B cell (primary cell): ENCODE results near the gene H2BW1. TPM values are rescaled to one million over a fixed set of nuclear protein-coding genes. Genes with fewer than 3 reads are reported as not detected.

Experiments
- polyA plus RNA-seq: library from polyadenylated mRNA; depleted of rRNA; stranded (reverse); fragments of >200 nt; gene quantifications from 2 replicates; pipeline ENCODE4 v1.2.3, GENCODE V29; 2012
- total RNA-seq, 2 donors: library from RNA; stranded (reverse); fragments of 120-200 nt in 1 of 2; gene quantifications; 1 replicate in 1 of 2; 2 replicates in 1 of 2; pipeline versions ENCODE4 v1.2.3 to v1.2.4, GENCODE V29; 2013 to 2022

The H2BW1 gene
- total and polyA plus RNA-seq, 2 donors (not counting 1 experiment from before 2014, with no cell fraction given), result not detected

Other genes with a start within 250 kb of the H2BW1 start
- gene PLP1, start 236.9 kb downstream of the H2BW1 start, total RNA-seq, result not detected in 2 replicates
- not detected in 2 replicates for gene PLP1, start 236.9 kb downstream of the H2BW1 start, polyA plus RNA-seq
- gene RAB9B, start 181.5 kb downstream of the H2BW1 start, total RNA-seq, result 0.44 and 0.75 TPM in 2 replicates
- gene RAB9B, start 181.5 kb downstream of the H2BW1 start, polyA plus RNA-seq, result 0.23 and 0.43 TPM in 2 replicates
- gene TMSB15B, start 51.1 kb downstream of the H2BW1 start, total RNA-seq, result 8.6 and 9.0 TPM in 2 replicates
- gene TMSB15B, start 51.1 kb downstream of the H2BW1 start, polyA plus RNA-seq, result 5.5 and 7.6 TPM in 2 replicates
- gene H2BW2, start 26.2 kb upstream of the H2BW1 start, total RNA-seq, result not detected in 2 replicates
- gene H2BW2, start 26.2 kb upstream of the H2BW1 start, polyA plus RNA-seq, result not detected in 2 replicates
- gene TMSB15C, start 62.5 kb upstream of the H2BW1 start, total RNA-seq, result 4.5 and 5.4 TPM in 2 replicates
- 1.1 and 1.4 TPM in 2 replicates for gene TMSB15C, start 62.5 kb upstream of the H2BW1 start, polyA plus RNA-seq
- 15.1 and 16.9 TPM in 2 replicates for gene ZCCHC18, start 98.8 kb upstream of the H2BW1 start, total RNA-seq
- 13.5 and 28.2 TPM in 2 replicates for gene ZCCHC18, start 98.8 kb upstream of the H2BW1 start, polyA plus RNA-seq
- 17.1 and 20.7 TPM in 2 replicates for gene SLC25A53, start 143.3 kb upstream of the H2BW1 start, total RNA-seq
- gene SLC25A53, start 143.3 kb upstream of the H2BW1 start, polyA plus RNA-seq, result 10.3 and 10.9 TPM in 2 replicates
- 19.2 and 20.2 TPM in 2 replicates for gene FAM199X, start 152.7 kb upstream of the H2BW1 start, total RNA-seq
- 3.6 and 6.2 TPM in 2 replicates for gene FAM199X, start 152.7 kb upstream of the H2BW1 start, polyA plus RNA-seq
- gene ESX1, start 241.2 kb upstream of the H2BW1 start, total RNA-seq, result not detected in 2 replicates
- gene ESX1, start 241.2 kb upstream of the H2BW1 start, polyA plus RNA-seq, result not detected in 2 replicates